ENCODE results near the gene ZNF839.
"Not testable (repeated sequence)": the region's sequence is repeated elsewhere in the genome, so short reads cannot be mapped to it uniquely, and the experiment has no call there.

ZNF839 gene

DNA sequence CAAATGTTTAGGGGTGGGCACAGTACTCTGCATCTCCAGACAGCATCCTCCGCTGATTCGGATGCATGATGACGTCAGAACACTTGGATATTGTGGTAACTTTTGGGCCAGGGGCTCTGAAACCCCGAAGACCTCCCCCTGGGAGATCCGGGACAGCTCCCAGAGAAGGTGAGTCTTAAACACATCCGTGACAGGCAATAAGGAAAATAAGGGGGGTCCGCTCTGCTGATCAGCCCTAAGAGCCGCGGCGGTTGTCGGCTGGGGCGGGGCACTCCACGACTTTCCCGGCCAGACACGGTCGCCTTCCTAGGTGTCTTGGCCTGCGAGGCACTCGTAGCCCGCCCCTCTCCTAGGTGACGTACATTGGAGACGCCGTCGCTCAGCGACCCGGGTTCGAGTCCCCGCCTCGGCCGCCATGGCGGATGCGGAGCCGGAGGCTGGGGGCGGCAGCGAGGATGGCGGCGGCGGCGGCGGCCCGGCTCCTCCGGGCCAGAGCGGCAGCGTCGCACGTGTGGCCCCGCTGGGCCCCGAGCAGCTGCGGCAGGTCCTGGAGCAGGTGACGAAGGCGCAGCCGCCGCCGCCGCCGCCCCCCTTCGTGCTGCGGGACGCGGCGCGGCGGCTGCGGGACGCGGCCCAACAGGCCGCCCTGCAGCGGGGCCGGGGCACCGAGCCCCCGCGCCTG is at the start of gene ZNF839:
ZNF839 (plus strand) TSS at position 396 of the 682 bp plus-strand sequence; CDS start at position 416, 20 bp downstream.
- peak; percentile 95 for DNase-seq (ENCODE audit: low spot score)

DNA sequence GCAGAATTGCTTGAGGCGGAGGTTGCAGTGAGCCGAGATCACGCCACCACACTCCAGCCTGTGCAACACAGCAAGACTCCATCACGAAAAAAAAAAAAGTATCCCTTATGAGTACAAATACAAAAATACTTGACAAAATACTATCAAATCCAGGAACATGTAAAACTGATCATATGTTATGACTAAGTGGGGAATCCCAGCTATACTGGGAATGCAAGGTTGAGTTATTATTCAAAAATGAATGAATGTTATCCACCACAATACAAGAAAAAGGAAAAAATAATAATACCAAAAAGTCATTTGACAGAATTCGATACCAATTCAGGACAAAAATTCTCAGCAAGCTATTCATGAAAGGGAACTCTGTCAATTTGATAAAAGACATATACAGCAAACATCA is 47.2 kb upstream of the ZNF839 start:
- DNase-seq (ENCODE audit: low spot score): no peak

DNA sequence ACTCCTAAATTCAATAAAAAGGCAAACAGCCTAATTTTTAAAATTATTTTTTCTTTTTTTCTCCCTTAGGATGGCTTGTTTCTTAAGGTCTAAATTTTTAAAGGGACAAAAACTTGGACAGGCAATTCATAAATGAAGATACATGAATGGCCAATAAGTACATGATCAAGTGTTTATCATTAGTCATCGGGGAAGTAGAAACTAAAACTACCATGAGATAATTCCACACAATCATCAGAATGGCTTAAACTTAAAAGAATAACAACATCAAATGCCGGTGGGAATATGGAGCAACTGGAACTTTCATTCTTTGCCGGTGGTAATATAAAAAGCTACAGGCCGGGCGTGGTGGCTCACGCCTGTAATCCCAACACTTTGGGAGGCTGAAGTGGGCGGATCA is 43.7 kb upstream of the ZNF839 start:
- no peak for DNase-seq (ENCODE audit: low spot score)

DNA sequence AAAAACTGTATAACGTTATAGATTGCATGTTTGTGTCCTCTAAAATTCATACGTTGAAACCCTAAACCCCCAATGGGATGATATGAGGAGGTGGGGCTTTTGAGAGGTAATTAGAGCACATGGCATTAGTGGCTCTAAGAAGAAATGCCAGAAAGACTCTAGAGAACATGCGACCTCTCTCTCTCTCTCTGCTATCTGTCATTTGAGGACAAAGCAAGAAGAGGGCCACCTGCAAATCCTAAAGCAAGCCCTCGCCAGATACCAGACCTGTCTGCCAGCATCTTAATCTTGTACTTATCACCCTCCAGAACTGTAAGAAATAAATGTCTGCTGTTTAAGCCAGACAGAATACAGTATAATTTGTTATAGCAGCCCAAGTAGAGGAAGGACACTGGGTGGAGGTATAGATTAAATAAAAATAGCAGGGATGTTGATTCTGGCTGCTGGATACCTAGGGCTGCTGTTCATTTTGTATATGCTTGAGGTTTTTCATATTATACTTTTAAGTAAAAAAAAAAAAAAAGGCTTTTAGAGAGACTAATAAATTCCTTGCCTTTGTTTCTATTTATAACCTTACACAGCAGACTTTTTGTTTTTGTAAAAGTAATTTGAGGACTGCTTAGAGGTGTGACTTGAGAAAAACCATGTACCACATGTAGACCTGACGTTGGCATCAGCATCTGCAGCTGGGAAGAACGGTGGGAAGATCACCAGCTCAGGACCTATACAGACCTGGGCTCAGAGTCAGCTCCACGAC is 41.5 kb upstream of the ZNF839 start:
- DNase-seq (ENCODE audit: low spot score): no peak

DNA sequence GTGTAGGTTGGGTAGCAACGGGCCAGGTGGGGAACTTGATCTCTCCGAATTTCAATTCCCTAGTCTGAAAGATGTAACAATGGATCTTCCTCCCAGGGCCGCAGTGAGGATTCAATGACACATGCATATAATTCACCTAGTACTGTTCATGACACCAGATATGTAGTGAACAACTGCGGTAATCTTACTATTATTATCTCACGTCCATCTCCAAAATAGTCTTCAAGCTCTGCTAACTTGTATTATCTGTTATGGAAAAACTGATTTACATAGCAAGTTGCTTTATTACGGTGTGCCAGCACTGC is 41.0 kb upstream of the ZNF839 start:
- no peak for DNase-seq (ENCODE audit: low spot score)

DNA sequence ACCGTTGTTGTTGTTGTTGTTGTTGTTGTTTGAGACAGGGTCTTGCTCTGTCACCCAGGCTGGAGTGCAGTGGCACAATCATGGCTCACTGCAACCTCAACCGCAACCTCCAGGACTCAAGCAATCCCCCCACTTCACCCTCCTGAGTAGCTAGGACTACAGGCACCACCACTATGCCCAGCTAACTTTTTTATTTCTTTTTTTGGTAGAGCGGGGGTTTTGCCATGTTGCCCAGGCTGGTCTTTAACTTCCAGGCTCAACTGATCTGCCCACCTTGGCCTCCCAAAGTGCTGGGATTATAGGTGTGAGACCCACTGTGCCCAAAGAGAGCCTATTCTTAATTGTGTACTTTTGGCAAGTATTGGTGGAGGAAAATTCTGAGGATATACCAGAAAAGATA is 40.3 kb upstream of the ZNF839 start:
- no peak for DNase-seq (ENCODE audit: low spot score)

DNA sequence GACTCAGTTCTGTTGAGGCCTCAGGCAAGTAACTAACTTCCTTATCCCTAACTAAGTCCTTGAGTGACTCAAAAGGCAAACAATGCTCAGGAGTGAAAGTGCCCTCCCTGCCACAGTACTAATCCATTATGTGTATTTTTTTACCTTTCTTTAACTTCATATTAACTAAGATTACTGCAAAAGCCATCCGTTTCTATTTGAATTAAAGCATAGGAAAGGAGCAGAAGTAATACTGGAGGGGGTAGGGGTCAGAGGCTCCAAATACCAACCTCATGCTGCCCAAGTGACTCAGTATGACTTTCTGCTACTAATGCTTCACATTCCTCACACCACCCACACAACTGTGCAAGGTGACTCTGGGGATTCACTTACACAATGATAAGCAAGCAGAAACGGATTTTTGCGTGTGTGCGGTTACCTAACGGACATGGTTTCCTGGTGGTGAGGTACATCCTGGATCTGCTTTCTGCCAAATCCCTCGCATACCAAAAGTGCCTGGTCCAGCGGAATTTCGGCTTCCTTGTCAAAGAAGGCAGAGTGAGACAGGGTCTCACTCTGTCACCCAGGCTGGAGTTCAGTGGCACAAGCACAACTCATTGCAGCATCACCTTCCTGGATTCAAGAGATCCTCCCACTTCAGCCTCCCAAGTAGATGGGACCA is 39.7 kb upstream of the ZNF839 start:
- no peak for DNase-seq (ENCODE audit: low spot score)

DNA sequence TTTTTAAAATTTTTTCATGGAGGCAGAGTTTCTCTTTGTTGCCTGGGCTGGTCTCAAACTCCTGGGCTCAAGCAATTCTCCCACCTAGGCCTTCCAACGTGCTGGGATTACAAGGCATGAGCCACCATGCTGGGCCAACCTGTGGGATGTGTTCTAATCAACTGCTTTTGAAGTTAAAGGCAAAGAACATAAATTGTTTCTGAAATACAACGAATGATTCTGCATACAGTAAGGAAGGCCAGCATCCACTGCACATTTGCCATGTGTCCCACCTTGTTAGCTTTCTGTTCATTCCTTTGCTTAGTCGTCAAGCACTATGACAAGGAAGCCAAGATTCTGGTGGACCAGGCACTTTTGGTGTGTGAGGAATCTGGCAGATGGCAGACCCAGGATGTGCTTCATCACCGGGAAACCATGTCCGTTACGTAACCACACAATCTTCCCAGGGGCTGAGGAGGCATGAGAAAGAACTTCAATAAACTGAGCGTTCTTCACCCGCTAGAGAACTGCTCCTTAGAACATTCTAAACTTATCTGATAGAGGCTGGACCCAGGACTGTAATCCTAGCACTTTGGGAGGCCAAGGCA is 39.1 kb upstream of the ZNF839 start:
- DNase-seq (ENCODE audit: low spot score): no peak

DNA sequence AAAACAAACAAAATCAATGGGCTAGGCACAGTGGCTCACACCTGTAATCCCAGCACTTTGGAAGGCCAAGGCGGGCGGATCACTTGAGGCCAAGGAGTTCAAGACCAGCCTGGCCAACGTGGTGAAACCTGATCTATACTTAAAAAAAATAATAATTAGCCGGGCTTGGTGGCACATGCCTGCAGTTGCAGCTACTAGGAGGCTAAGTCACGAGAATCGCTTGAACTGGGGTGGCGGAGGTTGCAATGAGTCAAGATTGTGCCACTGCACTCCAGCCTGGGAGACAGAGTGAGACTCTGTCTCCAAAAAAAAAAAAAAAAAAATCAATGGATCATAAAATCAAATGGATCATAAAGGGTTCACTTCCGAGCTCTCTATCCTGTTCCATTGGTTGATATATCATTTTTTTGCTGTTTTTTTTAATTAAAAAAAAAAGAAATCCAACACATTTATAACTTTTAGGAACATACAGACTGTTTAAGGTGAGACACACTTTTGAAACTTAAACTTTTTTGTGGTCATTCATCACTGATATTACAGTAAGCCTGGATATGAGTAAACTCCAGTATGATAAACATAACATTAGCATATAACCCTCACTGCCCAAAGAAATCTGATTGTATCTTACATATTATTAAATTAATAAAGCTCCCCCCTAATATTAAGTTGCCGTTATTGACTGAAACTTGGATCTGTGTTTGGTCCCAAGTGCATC is 36.6 kb upstream of the ZNF839 start:
- no peak for DNase-seq (ENCODE audit: low spot score)

DNA sequence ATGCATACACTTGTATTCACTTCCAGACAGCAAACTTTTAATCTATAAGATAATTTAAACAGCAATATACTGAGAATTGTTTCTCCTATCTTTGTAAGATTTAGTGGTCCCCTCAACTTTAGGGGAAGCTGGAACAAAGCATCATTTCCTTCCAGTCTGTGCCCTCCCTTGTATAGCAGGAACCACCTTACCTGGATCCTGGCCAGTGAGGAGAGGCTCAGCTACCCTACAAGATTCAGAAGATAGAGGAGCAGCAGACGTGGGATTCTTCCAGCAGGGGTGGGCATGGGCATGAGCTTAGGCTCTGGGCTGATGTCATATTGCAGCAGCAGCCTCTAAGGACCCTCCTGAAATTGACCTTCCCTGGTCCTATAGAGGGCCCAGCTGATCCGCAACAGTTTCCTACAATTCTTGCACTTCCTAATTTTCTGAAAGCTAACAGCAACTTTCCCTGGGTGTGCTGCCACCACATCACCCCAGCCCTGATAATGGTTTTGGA is 35.9 kb upstream of the ZNF839 start:
- no peak for DNase-seq (ENCODE audit: low spot score)

DNA sequence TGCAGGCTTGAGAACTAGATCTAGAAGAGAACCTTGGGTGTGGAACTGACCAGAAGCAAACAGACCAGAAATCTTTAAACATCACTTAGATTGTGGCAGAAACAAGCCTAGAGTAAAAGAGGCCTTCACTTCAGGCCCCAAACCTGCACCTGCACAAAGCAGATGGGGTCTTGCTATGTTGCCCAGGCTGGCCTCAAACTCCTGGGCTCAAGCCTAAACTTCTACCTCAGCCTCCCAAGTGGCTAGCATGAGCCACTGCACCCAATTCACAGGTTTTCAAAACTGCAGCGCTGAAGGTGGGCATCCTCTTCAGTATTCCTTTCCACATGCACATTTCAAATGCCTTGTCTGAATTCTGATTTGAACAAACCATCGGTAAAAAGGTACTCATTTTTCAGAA is 34.4 kb upstream of the ZNF839 start:
- no peak for DNase-seq (ENCODE audit: low spot score)

DNA sequence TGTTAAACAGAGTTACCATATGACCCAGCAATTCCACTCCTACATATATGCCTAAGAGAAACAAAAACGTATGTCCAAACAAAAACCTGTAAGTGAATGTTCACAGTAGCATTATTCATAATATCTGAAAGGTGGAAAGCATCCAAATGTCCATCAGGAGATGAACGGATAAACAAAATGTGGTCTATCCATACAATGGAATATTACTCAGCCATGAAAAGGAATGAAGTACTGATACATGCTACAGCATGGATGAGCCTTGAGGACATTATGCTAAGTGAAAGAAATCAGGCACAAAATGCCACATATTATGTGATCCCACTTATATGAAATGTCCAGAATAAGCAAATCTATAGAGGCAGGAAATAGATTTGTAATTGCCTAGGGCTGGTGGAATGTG is 31.4 kb upstream of the ZNF839 start:
- DNase-seq (ENCODE audit: low spot score): no peak

DNA sequence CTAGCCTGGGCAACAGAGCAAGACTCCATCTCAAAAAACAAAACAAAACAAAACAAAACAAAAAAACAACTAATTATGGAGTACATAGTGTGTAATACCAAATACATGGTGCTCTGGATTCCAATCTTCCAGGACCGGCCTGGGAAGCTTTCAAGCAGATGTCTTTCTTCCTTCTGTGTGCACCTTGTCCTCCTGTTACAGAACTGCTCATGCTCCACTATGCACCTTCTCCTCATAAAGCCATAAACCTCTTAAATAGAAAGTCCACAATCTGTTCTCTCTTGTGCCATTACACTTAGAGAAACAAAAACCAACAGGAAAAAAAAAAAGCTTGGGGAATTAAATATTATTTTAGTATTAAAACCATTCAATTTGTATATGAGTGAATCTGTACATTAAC is 27.1 kb upstream of the ZNF839 start:
- no peak for DNase-seq (ENCODE audit: low spot score)

DNA sequence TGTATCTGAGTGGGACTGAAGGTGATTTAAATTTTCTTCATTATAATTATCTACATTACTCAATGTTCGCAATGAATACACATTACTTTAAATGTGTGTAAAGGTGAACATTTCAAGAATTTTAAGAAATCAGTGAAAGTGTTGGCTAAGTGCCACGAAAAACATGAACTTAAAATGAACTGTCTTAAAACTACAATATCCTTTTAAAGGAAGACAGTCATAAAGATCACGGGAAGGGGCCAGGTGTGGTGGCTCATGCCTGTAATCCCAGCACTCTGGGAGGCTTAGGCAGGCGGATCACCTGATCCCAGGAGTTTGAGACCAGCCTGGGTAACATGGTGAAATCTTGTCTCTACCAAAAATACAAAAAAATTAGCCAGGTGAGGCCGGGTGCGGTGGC is 25.8 kb upstream of the ZNF839 start:
- no peak for DNase-seq (ENCODE audit: low spot score)

DNA sequence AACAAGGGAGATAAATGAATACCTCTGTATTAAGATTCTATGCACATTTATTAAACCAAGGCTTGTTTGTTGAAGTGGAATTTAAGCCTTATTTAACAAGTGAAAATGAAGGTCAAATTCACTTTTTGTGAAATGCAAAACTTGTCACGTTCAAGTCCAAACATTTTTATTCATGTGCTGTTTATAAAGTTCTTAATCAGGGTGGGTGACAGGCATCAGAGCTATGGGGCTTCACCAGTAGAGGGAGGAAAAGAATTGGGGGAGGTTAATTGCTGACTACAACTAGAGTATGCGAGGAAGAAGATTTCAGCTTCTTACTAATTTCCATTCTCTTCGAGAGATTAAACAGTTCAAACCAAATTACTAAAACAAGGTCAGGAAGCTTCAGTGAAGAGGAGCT is 24.3 kb upstream of the ZNF839 start:
- DNase-seq (ENCODE audit: low spot score): no peak

DNA sequence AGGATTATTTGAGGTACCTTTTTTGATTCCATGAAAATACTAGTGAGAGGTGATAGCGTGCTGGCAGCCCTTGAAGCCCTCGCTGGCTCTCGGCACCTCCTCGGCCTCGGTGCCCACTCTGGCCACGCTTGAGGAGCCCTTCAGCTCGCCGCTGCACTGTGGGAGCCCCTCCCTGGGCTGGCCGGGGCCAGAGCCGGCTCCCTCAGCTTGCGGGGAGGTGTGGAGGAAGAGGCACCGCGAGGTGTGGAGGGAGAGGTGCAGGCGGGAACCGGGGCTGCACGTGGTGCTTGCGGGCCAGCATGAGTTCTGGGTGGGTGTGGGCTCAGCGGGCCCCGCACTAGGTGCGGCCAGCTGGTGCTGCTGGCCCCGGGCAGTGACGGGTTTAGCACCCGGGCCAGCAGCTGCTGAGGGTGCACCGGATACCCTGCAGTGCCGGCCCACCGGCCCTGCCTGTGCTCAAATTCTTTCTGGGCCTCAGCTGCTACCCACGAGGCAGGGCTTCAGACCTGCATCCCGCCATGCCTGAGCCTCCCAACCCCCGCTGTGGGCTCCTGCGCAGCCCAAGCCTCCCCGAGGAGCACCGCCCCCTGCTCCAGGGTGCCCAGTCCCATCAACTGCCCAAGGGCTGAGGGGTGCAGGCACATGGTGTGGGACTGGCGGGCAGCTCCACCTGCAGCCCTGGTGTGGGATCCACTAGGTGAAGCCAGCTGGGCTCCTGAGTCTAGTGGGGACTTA is 21.9 kb upstream of the ZNF839 start:
- DNase-seq (ENCODE audit: low spot score): no peak

DNA sequence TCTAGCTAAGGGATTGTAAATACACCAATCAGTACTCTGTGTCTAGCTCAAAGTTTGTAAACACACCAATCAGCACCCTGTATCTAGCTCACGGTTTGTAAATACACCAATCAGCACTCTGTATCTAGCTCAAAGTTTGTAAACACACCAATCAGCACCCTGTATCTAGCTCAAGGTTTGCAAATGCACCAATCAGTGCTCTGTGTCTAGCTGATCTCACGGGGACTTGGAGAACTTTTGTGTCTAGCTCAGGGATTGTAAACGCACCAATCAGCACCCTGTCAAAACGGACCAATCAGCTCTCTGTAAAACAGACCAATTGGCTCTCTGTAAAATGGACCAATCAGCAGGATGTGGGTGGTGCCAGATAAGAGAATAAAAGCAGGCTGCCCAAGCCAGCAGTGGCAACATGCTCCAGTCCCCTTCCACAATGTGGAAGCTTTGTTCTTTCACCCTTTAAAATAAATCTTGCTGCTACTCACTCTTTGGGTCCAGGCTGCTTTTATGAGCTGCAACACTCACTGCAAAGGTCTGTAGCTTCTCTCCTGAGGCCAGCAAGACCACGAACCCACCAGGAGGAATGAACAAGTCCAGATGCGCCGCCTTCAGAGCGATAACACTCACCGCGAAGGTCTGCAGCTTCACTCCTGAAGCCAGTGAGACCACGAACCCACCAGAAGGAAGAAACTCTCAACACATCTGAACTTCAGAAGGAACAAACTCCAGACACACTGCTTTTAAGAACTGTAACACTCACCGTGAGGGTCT is 21.1 kb upstream of the ZNF839 start:
- not testable (repeated sequence) for DNase-seq (ENCODE audit: low spot score)

DNA sequence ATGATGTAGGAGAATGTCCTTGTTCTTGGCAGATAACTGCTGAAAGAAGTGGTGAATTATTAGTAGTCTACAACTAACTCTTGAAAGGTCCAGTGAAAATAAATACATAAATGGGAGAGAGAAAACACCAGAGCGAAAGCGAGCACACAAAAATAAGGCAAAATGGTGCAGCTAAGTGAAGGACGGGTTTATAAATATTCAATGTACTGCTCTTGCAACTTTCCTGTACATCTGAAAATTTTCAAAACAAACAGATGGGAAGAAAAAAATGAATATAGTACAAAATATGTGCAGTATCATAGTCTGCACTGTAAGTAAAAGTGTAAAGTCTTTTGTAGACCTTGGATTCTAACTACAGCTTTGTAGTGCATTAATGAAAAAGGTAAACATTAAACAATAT is 15.9 kb upstream of the ZNF839 start:
- no peak for DNase-seq (ENCODE audit: low spot score)

DNA sequence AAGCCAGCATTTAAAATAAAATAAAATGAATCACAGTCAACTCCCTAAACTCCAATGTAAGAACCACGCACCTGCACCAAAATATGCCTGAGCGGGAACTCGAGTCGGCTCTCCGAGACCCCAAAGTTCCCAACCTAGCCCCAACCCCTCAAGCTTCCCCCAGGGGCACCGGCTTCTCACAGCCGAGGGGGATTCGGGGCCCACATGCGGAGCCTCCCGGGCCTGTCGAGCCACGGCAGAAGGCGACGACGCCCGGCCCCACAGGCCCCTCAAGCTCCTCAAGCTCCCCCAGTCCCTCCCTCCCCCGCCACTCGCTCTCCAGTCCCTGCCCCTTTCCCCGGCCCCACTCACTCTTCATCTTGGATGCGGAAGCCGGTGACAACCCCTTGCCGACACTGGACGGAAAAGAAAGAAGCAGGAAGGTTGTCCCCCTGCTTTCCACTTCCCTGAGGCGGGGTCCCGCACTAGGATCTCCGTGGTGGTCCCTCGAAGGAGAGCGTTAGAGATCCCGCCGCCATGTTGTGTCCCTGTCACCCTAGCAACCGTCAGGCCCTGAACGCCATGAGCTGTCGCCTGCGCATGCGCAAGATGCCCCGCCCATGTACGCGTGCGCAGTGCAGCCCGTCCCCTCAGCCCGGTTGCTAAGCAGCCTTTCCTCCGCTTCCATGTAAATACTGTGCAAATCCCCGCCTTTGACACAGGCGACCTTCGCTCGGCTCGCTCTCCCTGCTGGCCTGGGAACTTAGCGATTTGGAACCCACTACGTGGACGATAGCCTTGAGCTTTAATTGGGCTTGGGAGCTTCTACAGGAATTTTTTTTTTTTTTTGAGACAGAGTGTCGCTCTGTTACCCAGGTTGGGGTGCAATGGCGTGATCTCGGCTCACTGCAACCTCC is 14.7 kb upstream of the ZNF839 start, which contains the start of gene MOK:
MOK (minus strand) TSS at position 554 of the 896 bp plus-strand sequence; CDS start at position 358, 196 bp downstream.
- peak; percentile 98 for DNase-seq (ENCODE audit: low spot score)

Data from CD4-positive, alpha-beta T cell treated with Interleukin-2 at 100 ng/mL for 4 hours (primary cell).